Panc1 (cell line): ENCODE measurements around the gene ATP6V0D1. TPM values are rescaled to one million over a fixed set of nuclear protein-coding genes. Genes with fewer than 3 reads are reported as not detected.

Source experiments
- ATAC-seq: fragments of 200-7000 bp; cut with Tn5 transposase; 2 replicates; pipeline ENCODE4 v1.9.1; 2020; ENCODE audit warnings: mild to moderate bottlenecking, moderate library complexity
- BruUV-seq: library from RNA; stranded (reverse); fragments of 400-500 nt; replicated peaks from 2 replicates; lab custom pipeline; 2021; lab: Mats Ljungman, UMichigan
- CTCF ChIA-PET: fragments of 300-600 bp; sonication (Branson Sonifier 250); formaldehyde crosslinking; loops from one replicate; lab custom pipeline; 2022; ENCODE audit warnings: antibody characterized with exemption; lab: Charles Lee
- POLR2A ChIA-PET: fragments of 300-600 bp; sonication (Branson Sonifier 250); formaldehyde crosslinking; loops from one replicate; lab custom pipeline; 2022; ENCODE audit warnings: antibody characterized with exemption; lab: Charles Lee
- DNase-seq: peaks from one replicate; pipeline ENCODE4 v3.0.0-alpha.2; 2010; ENCODE audit warnings: low read depth, low spot score
- H3K27ac ChIP-seq: 2 replicates; pipeline ENCODE4 v1.5.1; 2011; ENCODE audit warnings: mild to moderate bottlenecking, low read length, inconsistent platforms
- H3K27me3 ChIP-seq: fragments of 200-500 bp; sonication (Bioruptor generic); 2 replicates; pipeline ENCODE4 v1.6.0; 2014; ENCODE audit warnings: low read length, inconsistent platforms; ENCODE audit not compliant: control insufficient read depth, insufficient read depth
- H3K36me3 ChIP-seq: fragments of 200-500 bp; sonication (Bioruptor generic); 2 replicates; pipeline ENCODE4 v1.5.1; 2014; ENCODE audit warnings: inconsistent platforms, mild to moderate bottlenecking, low read length, moderate library complexity; ENCODE audit not compliant: control insufficient read depth, insufficient read depth
- H3K4me1 ChIP-seq: 2 replicates; pipeline ENCODE4 v1.5.1; 2011; ENCODE audit warnings: inconsistent platforms, mild to moderate bottlenecking, low read length, moderate library complexity; ENCODE audit not compliant: control insufficient read depth, insufficient read depth
- H3K4me3 ChIP-seq, 2 experiments: 2 replicates each; pipeline ENCODE4 v1.5.1; 2011 to 2012; ENCODE audit warnings: low read depth in 2 of 2, low read length in 2 of 2, mild to moderate bottlenecking in 2 of 2, inconsistent platforms in 1 of 2, moderate library complexity in 1 of 2
- H3K9me3 ChIP-seq: fragments of 200-500 bp; sonication (Bioruptor generic); 2 replicates; pipeline ENCODE4 v1.5.1; 2014; ENCODE audit warnings: low read depth, mild to moderate bottlenecking, inconsistent platforms, low read length, moderate library complexity; ENCODE audit not compliant: control insufficient read depth, insufficient read depth
- CTCF ChIP-seq: fragments of 450-650 bp; IDR thresholded peaks from 2 replicates; pipeline ENCODE4 v1.5.1; 2017; ENCODE audit warnings: mild to moderate bottlenecking
- POLR2AphosphoS5 ChIP-seq: IDR thresholded peaks from 2 replicates; pipeline ENCODE4 v1.6.1; 2012; ENCODE audit warnings: mild to moderate bottlenecking, low read depth, low read length, moderate library complexity
- REST ChIP-seq, 2 experiments: IDR thresholded peaks; 2 replicates each; pipeline ENCODE4 v1.6.1; 2011 to 2012; ENCODE audit warnings: low read depth in 2 of 2, control low read depth in 1 of 2, low read length in 1 of 2, mild to moderate bottlenecking in 1 of 2, moderate library complexity in 1 of 2; ENCODE audit not compliant: insufficient read depth in 1 of 2
- SIN3A ChIP-seq: IDR thresholded peaks from 2 replicates; pipeline ENCODE4 v1.6.1; 2012; ENCODE audit warnings: low read depth, mild to moderate bottlenecking, low read length, moderate library complexity, borderline replicate concordance; ENCODE audit not compliant: insufficient read depth
- TCF7L2 ChIP-seq: IDR thresholded peaks from 2 replicates; pipeline ENCODE4 v1.6.1; 2011; ENCODE audit warnings: mild to moderate bottlenecking, low read depth, low read length, inconsistent platforms
- in situ Hi-C: cut with HindIII; loops from 2 replicates; pipeline ENCODE4 v1.10.0; 2016; ENCODE audit warnings: low sequenced_read_pairs, low pct_unique_long_range_greater_than_20kb
- intact Hi-C: fragments of 100-400 bp; cut with micrococcal nuclease; formaldehyde crosslinking; loops from one replicate; pipeline ENCODE4 v1.10.0; 2022; ENCODE audit not compliant: unreplicated experiment
- total RNA-seq: library from RNA; stranded (reverse); gene quantifications from one replicate; pipeline ENCODE4 v1.2.1, GENCODE V29; 2021; ENCODE audit not compliant: unreplicated experiment

Gene ATP6V0D1
- total RNA-seq, 1 experiment from 2014 or later: 70.8 TPM

GRCh38 chr16:67517661-67518423 lies 36.9 kb upstream of the ATP6V0D1 start:
- Histone ChIP-seq H3K9me3 (no peaks in the 10 kb centered on the region), H3K4me1 (no peaks in the 10 kb centered on the region), H3K4me3 (no peak overlapping the region), H3K27ac (no peak overlapping the region), H3K27me3 (no peaks in the 10 kb centered on the region), H3K36me3 (no peaks in the 10 kb centered on the region)
- DNase-seq (no peak), ATAC-seq (no peak)
- POLR2A ChIA-PET: no interaction called here
- TF ChIP-seq POLR2AphosphoS5: no peak
- TF ChIP-seq TCF7L2: no peak
- TF ChIP-seq REST (IDR thresholded peaks at IDR 0.05; ENCODE audit: insufficient read depth in 1 of 2, low read depth in 2 of 2, low read length in 1 of 2): no peak
- TF ChIP-seq CTCF: no peak
- TF ChIP-seq SIN3A: no peak
- no TSS peak for BruUV-seq
- in situ Hi-C loops (no loop called here), intact Hi-C loops (no loop called here)
- CTCF ChIA-PET: no interaction called here

- TF ChIP-seq SIN3A: no peak
- no peak for TF ChIP-seq REST (IDR thresholded peaks at IDR 0.05; ENCODE audit: insufficient read depth in 1 of 2, low read depth in 2 of 2, low read length in 1 of 2)
- TF ChIP-seq TCF7L2: no peak
- TF ChIP-seq CTCF: no peak
- TF ChIP-seq POLR2AphosphoS5: no peak
- BruUV-seq: no TSS peak
- in situ Hi-C loops: no loop called here
- H3K27me3 ChIP-seq: no peaks in the 10 kb centered on the region
- ChIA-PET POLR2A (no interaction called here), CTCF (interaction anchor here (0.6 to 0.7 kb wide), 2 partner anchors 28 to 36 kb away, joined by 4 to 5 read pairs; no protein-coding TSS in a partner anchor)
- intact Hi-C loops: no loop called here
- ATAC-seq (no peak), DNase-seq (no peak)
- H3K4me1 ChIP-seq: no peaks in the 10 kb centered on the region
- no peaks in the 10 kb centered on the region for H3K36me3 ChIP-seq
- no peaks in the 10 kb centered on the region for H3K9me3 ChIP-seq
- H3K4me3 ChIP-seq: no peak overlapping the region
- H3K27ac ChIP-seq: no peak overlapping the region
Measured at GRCh38 chr16:67517155-67517445, 36.1 kb upstream of the ATP6V0D1 start.
